Kidney (tissue), 14 donors: ENCODE measurements around the gene SYNDIG1. TPM values are rescaled to one million over a fixed set of nuclear protein-coding genes. Genes with fewer than 3 reads are reported as not detected.

Experiments
- DNase-seq, 5 donors: peaks; one replicate each; pipeline ENCODE4 v3.0.0-alpha.2; 2013 to 2020
- FAIRE-seq: peaks from 2 replicates; lab custom pipeline; 2012; peaks lifted over from hg19 to GRCh38; lab: Jason Lieb, UNC
- H3K27ac ChIP-seq, 2 donors: one replicate each; pipeline ENCODE4 v1.7.0; 2013; ENCODE audit warnings: low read depth in 2 of 2, low read length in 2 of 2, inconsistent platforms in 1 of 2
- H3K27me3 ChIP-seq: one replicate; pipeline ENCODE4 v1.7.1; 2013; ENCODE audit warnings: low read length, inconsistent platforms; ENCODE audit not compliant: control insufficient read depth, insufficient read depth
- H3K36me3 ChIP-seq, 3 donors: one replicate each; pipeline versions ENCODE4 v1.7.0 to v1.7.1; 2013; ENCODE audit warnings: low read length in 3 of 3, control low read depth in 1 of 3, inconsistent platforms in 1 of 3; ENCODE audit not compliant: insufficient read depth in 3 of 3, control insufficient read depth in 2 of 3
- H3K4me1 ChIP-seq, 3 donors: one replicate each; pipeline versions ENCODE4 v1.7.0 to v1.7.1; 2013; ENCODE audit warnings: low read length in 3 of 3, inconsistent platforms in 1 of 3, low read depth in 1 of 3; ENCODE audit not compliant: control insufficient read depth in 2 of 3, insufficient read depth in 2 of 3
- H3K4me3 ChIP-seq, 3 donors: one replicate each; pipeline versions ENCODE4 v1.7.0 to v1.8.1; 2013; ENCODE audit warnings: low read length in 3 of 3, control low read depth in 1 of 3, inconsistent platforms in 1 of 3
- H3K9ac ChIP-seq, 3 donors: one replicate each; pipeline versions ENCODE4 v1.7.0 to v1.7.1; 2013; ENCODE audit warnings: low read length in 3 of 3, control low read depth in 1 of 3, inconsistent platforms in 1 of 3
- H3K9me3 ChIP-seq, 3 donors: one replicate each; pipeline versions ENCODE4 v1.7.0 to v1.7.1; 2013; ENCODE audit warnings: low read length in 3 of 3, control low read depth in 1 of 3, inconsistent platforms in 1 of 3; ENCODE audit not compliant: control insufficient read depth in 2 of 3, insufficient read depth in 1 of 3
- CTCF ChIP-seq: IDR thresholded peaks from 3 replicates; pipeline ENCODE4 v1.5.1; 2012; ENCODE audit warnings: mild to moderate bottlenecking, moderate library complexity, borderline replicate concordance; ENCODE audit not compliant: insufficient read depth; ENCODE audit errors: extremely low read depth
- intact Hi-C: fragments of 100-400 bp; cut with DNase I; formaldehyde crosslinking; loops from one replicate; pipeline ENCODE4 v1.11.1; 2022
- polyA plus RNA-seq: library from polyadenylated mRNA; stranded (reverse); fragments of 350-450 nt; fragmentation: Illumina TruSeq; extraction: RNeasy Lipid Tissue Mini Kit (QIAGEN cat#74804); gene quantifications from one replicate; pipeline ENCODE4 v1.2.3, GENCODE V29; 2014; ENCODE audit warnings: low read depth, low replicate concordance; ENCODE audit not compliant: insufficient read depth
- total RNA-seq: library from RNA; stranded (reverse); fragmentation: NEBNext Ultra II Directional; extraction: Animal tissue kit (Norgen Biotek cat#: 25700); gene quantifications from one replicate; pipeline ENCODE4 v1.2.1, GENCODE V29; 2021
- donor health status: control.
- donor health status: control.
- donor health status: control.
- donor health status: control.
- donor health status: control.
- donor health status: DM: yes; HTN: yes; CAD: no.
- donor health status: Normal renal cell carcinoma (clear cell type).

SYNDIG1 gene
- total and polyA plus RNA-seq, 2 donors from 2014 or later, result 5.4 to 8.2 TPM

DNA sequence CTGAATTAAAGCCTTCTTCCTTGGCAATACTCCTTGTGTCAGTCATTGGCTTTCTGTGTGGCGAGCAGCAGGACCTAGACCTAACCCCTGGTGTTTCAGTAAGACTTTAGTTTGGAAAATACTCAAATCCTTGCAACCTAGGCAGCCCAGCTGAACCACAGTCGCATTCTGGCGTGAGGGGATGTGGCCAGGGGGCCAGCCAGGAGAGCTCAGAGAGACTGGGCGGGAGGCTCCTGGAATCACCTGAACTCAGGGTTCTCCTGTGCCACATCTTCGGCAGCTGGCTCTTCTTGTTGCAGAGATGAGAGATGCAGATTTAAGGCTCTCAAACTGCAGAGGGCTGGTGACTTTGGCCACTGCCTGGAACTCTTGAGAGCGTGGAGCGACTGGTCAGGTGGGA, 102.7 kb downstream of the SYNDIG1 start:
- no peak for DNase-seq
- Histone ChIP-seq H3K27me3 (no peaks in the 10 kb centered on the region), H3K4me1 (no peaks in the 10 kb centered on the region), H3K9ac (no peak overlapping the region), H3K27ac (no peak overlapping the region), H3K4me3 (no peak overlapping the region), H3K36me3 (no peaks in the 10 kb centered on the region), H3K9me3 (no peaks in the 10 kb centered on the region)
- FAIRE-seq, result no peak
- intact Hi-C loops, result no loop called here
- TF ChIP-seq CTCF, result no peak

- DNase-seq, result no peak
- H3K9me3 ChIP-seq, result no peaks in the 10 kb centered on the region
- FAIRE-seq, result no peak
- no peak overlapping the region for H3K27ac ChIP-seq
- H3K27me3 ChIP-seq, result no peaks in the 10 kb centered on the region
- H3K4me3 ChIP-seq, result no peak overlapping the region
- no peak for TF ChIP-seq CTCF
- no peak overlapping the region for H3K9ac ChIP-seq
- H3K4me1 ChIP-seq, result no peaks in the 10 kb centered on the region
- H3K36me3 ChIP-seq, result no peaks in the 10 kb centered on the region
- intact Hi-C loops, result no loop called here
These were observed 103.4 kb downstream of the SYNDIG1 start for GRCh38 chr20:24572862-24573261.

DNA sequence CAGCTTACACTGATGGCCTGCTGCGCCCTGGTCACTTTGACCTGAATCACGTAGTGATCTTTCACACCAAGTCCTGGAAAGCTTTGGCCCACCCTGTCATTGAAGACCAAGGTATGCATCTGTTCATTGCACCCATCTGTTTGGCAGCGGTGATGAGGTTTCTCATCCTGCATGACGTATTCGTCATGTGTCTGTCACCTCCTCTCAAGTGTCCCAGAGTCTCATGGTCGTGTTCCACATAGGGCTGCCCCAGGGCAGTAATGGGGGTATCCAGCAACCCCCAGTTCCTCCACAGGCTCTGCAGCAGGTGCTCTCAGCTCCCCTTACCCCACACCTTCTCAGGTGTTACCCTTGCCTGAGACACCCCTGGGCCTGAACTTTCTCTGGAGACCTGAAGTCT, 104.1 kb downstream of the SYNDIG1 start:
- intact Hi-C loops, result no loop called here
- no peak for TF ChIP-seq CTCF
- no peak for FAIRE-seq
- H3K27me3 ChIP-seq, result no peaks in the 10 kb centered on the region
- no peaks in the 10 kb centered on the region for H3K9me3 ChIP-seq
- no peak for DNase-seq
- no peak overlapping the region for H3K4me3 ChIP-seq
- no peak overlapping the region for H3K27ac ChIP-seq
- H3K36me3 ChIP-seq, result no peaks in the 10 kb centered on the region
- no peaks in the 10 kb centered on the region for H3K4me1 ChIP-seq
- H3K9ac ChIP-seq, result no peak overlapping the region

- H3K36me3 ChIP-seq, result no peaks in the 10 kb centered on the region
- intact Hi-C loops, result no loop called here
- DNase-seq, result no peak
- no peaks in the 10 kb centered on the region for H3K9me3 ChIP-seq
- TF ChIP-seq CTCF, result no peak
- H3K4me1 ChIP-seq, result no peaks in the 10 kb centered on the region
- no peak overlapping the region for H3K9ac ChIP-seq
- H3K27ac ChIP-seq, result no peak overlapping the region
- FAIRE-seq, result no peak
- no peaks in the 10 kb centered on the region for H3K27me3 ChIP-seq
- H3K4me3 ChIP-seq, result no peak overlapping the region
These were observed 104.9 kb downstream of the SYNDIG1 start for GRCh38 chr20:24574307-24574706.
